AG04450 (cell line): ENCODE data around the gene CKS1B. TPM values are rescaled to one million over a fixed set of nuclear protein-coding genes. Genes with fewer than 3 reads are reported as not detected.

Experiments used
- CTCF ChIA-PET: fragments of 300-600, 350-600 bp; formaldehyde crosslinking; extraction: SDS; loops from one replicate; lab custom pipeline; 2022; ENCODE audit warnings: antibody characterized with exemption, inconsistent platforms; lab: Charles Lee
- POLR2A ChIA-PET: fragments of 350-600 bp; formaldehyde crosslinking; extraction: SDS; loops from one replicate; lab custom pipeline; 2021; ENCODE audit warnings: antibody characterized with exemption, inconsistent platforms; lab: Yijun Ruan, JAX
- DNase-seq: peaks from one replicate; pipeline ENCODE4 v3.0.0-alpha.2; 2011; ENCODE audit warnings: low read depth, low spot score
- H3K27ac ChIP-seq: one replicate; pipeline ENCODE4 v1.5.1; 2012; ENCODE audit warnings: low read depth, low read length, control low read depth
- H3K27me3 ChIP-seq: one replicate; pipeline ENCODE4 v1.6.0; 2012; ENCODE audit warnings: low read length; ENCODE audit not compliant: control insufficient read depth, insufficient read depth
- H3K4me3 ChIP-seq: 2 replicates; pipeline ENCODE4 v1.5.1; 2011; ENCODE audit warnings: mild to moderate bottlenecking, low read depth, low read length, control low read depth
- H3K9me3 ChIP-seq: 2 replicates; pipeline ENCODE4 v1.5.1; 2012; ENCODE audit warnings: low read length; ENCODE audit not compliant: control insufficient read depth, insufficient read depth
- polyA plus RNA-seq: library from polyadenylated mRNA; depleted of rRNA; stranded (reverse); fragments of >200 nt; gene quantifications from 2 replicates; pipeline ENCODE4 v1.2.3, GENCODE V29; 2011
- TF ChIP-seq, protein P1 (sequence below): IDR thresholded peaks from 2 replicates; pipeline ENCODE4 v1.5.1; 2011; ENCODE audit warnings: low read depth, low read length, control low read depth, inconsistent platforms

The CKS1B gene
- polyA plus RNA-seq, 1 experiment, result 81.3 TPM

DNA sequence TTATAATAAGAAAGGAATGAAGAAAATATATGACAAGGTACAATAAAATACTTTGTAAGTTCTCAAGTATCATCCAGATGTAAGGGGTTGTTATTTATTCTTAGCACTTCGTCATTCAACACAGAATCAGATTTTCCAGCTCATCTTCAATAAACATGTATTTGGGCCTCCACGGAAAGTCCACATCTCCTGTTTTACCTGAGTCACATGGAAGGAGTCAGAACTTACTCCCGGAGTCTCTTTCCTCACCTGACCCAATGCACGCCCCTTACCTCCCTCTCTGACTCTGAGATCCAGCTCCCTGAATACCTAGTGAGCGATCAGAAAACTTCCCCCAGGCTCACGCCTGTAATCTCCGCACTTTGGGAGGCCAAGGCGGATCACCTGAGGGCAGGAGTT, 36.5 kb upstream of the CKS1B start:
- ChIA-PET CTCF (interaction anchor here (1.2 to 1.5 kb wide), 2 partner anchors 147 to 378 kb away, joined by 3 to 6 read pairs; no protein-coding TSS in a partner anchor), POLR2A (no interaction called here)
- Histone ChIP-seq H3K4me3 (peak overlapping the region; percentile 72), H3K27ac (peak overlapping the region; percentile 99), H3K9me3 (no peaks in the 10 kb centered on the region), H3K27me3 (peaks cover 2% of the 10 kb centered on the region)
- TF ChIP-seq, protein P1, sequence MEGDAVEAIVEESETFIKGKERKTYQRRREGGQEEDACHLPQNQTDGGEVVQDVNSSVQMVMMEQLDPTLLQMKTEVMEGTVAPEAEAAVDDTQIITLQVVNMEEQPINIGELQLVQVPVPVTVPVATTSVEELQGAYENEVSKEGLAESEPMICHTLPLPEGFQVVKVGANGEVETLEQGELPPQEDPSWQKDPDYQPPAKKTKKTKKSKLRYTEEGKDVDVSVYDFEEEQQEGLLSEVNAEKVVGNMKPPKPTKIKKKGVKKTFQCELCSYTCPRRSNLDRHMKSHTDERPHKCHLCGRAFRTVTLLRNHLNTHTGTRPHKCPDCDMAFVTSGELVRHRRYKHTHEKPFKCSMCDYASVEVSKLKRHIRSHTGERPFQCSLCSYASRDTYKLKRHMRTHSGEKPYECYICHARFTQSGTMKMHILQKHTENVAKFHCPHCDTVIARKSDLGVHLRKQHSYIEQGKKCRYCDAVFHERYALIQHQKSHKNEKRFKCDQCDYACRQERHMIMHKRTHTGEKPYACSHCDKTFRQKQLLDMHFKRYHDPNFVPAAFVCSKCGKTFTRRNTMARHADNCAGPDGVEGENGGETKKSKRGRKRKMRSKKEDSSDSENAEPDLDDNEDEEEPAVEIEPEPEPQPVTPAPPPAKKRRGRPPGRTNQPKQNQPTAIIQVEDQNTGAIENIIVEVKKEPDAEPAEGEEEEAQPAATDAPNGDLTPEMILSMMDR, result no peak
- DNase-seq, result no peak

DNA sequence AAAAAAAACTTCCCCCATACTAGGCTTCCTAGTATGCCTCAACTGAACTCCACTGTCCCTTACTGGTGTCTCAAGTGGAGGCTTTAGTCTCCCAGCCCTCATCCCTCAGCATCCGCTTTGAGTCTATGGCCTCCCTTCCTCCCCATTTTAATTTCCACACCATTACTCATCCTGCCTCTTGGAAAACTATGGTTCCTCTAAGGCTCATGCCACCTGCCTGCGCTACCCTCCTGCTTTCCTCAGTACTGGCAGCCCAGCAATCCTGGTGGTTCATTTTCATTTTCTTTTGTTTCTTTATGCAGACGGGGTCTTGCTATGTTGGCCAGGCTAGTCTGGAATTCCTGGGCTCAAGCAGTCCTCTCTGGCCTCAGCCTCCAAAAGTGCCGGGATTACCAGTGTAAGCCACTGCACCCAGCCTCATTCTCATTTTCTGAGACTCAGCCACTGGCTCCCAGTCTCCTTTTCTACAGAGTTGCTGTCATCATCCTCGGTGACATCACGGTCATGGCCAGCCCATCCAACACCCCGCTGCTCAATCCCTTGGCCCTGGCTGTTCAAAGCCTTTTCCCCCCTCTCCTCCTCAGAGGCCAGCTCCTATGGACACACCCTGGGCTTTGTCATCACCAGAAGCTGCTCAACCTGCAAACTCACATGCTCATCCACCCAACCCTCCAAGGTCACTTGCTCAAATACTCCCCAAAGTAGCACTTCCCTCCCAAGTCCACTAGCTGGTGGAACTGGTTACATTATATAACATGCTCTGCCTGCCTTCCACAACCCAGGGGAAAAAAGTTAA, 35.7 kb upstream of the CKS1B start:
- H3K9me3 ChIP-seq, result no peaks in the 10 kb centered on the region
- H3K27ac ChIP-seq, result no peak overlapping the region
- CTCF ChIA-PET, result interaction anchor here (1.2 to 1.5 kb wide), 2 partner anchors 147 to 379 kb away, joined by 3 to 6 read pairs; no protein-coding TSS in a partner anchor
- TF ChIP-seq, protein P1, result no peak
- H3K4me3 ChIP-seq, result no peak overlapping the region
- POLR2A ChIA-PET, result no interaction called here
- peaks cover 2% of the 10 kb centered on the region for H3K27me3 ChIP-seq
- DNase-seq, result no peak

- Histone ChIP-seq H3K9me3 (no peaks in the 10 kb centered on the region), H3K27ac (no peak overlapping the region), H3K27me3 (peaks cover 2% of the 10 kb centered on the region), H3K4me3 (no peak overlapping the region)
- no peak for DNase-seq
- TF ChIP-seq, protein P1, result no peak
- ChIA-PET POLR2A (interaction anchor here (1.1 kb wide), 1 partner anchor 31 kb away, joined by 3 read pairs; the partner anchor contains the start of gene SHC1), CTCF (interaction anchor here (0.7 to 1.8 kb wide), 4 partner anchors 59 to 380 kb away, joined by 3 to 7 read pairs (median 5); no protein-coding TSS in a partner anchor)
Measured at GRCh38 chr1:154940213-154940560, 34.3 kb upstream of the CKS1B start.

DNA sequence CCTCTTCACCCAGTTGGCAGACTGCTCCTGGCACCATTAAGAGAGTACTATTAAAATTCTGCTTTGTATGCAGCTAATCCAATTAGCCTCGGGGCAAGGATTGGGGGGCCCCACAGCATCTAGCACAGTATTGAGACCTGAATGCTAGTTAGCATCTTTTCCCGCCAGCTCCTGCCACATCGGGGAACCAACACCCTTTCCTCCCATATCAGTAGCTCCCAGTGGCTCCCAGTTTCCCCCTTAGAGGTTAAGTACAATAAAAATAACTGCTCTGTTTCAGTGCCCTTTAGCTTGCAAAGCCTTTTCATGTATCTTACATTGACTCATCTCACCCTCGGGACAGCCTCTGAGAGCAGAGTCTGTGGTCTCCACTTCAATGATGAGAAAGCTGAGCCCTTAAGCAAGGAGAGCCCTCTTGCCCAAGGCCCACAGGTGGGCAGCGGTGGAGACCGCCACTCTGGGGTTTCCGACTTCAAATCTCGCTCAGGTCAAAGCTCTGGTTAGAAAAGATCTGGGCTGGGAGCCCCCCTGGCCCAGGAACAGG, 33.8 kb upstream of the CKS1B start:
- POLR2A ChIA-PET, result interaction anchor here (0.6 to 1.1 kb wide), 3 partner anchors 30 to 317 kb away, joined by 3 to 5 read pairs (median 3); partner anchors contain the start of gene SHC1
- H3K4me3 ChIP-seq, result no peak overlapping the region
- no peak overlapping the region for H3K27ac ChIP-seq
- H3K9me3 ChIP-seq, result no peaks in the 10 kb centered on the region
- no peak for DNase-seq
- TF ChIP-seq, protein P1, result no peak
- CTCF ChIA-PET, result interaction anchor here (1.2 to 1.8 kb wide), 3 partner anchors 58 to 381 kb away, joined by 4 to 7 read pairs (median 6); no protein-coding TSS in a partner anchor
- H3K27me3 ChIP-seq, result peaks cover 2% of the 10 kb centered on the region
